Measurements from ENCODE around the gene PTGFRN.
"Not testable (repeated sequence)": the region's sequence is repeated elsewhere in the genome, so short reads cannot be mapped to it uniquely, and the experiment has no call there.

The PTGFRN gene

GRCh38 chr1:116968724-116969123 is 59.0 kb downstream of the PTGFRN start:
- Histone ChIP-seq H3K9me3 (no peaks in the 10 kb centered on the region), H3K27me3 (ENCODE audit: low read depth) (no peaks in the 10 kb centered on the region), H3K36me3 (replicated peaks) (peaks cover 19% of the 10 kb centered on the region), H3K4me1 (peaks cover 3% of the 10 kb centered on the region; the same call in 1 of the 2 replicates), H3K4me3 (no peak overlapping the region)
- no peak for DNase-seq (ENCODE audit: low spot score in 2 of 2)
- in situ Hi-C loops (cut with MboI; ENCODE audit: low sequenced_read_pairs), result no loop called here

- H3K27me3 ChIP-seq (ENCODE audit: low read depth), result no peaks in the 10 kb centered on the region
- DNase-seq (ENCODE audit: low spot score in 2 of 2), result no peak
- H3K9me3 ChIP-seq, result 0 out of 2 replicates have a peak, but pooled peaks cover 3% of the 10 kb centered on the region
- in situ Hi-C loops (cut with MboI; ENCODE audit: low sequenced_read_pairs), result no loop called here
- H3K4me3 ChIP-seq, result no peak overlapping the region
- peaks cover 21% of the 10 kb centered on the region for H3K36me3 ChIP-seq (replicated peaks)
- H3K4me1 ChIP-seq, result peaks cover 3% of the 10 kb centered on the region; the same call in 1 of the 2 replicates
Measured at GRCh38 chr1:116971258-116971860, 61.6 kb downstream of the PTGFRN start.

GRCh38 chr1:116971965-116972673 is 62.4 kb downstream of the PTGFRN start:
- Histone ChIP-seq H3K27me3 (ENCODE audit: low read depth) (no peaks in the 10 kb centered on the region), H3K4me1 (peaks cover 3% of the 10 kb centered on the region; the same call in 1 of the 2 replicates), H3K9me3 (0 out of 2 replicates have a peak, but pooled peaks cover 3% of the 10 kb centered on the region), H3K4me3 (no peak overlapping the region), H3K36me3 (replicated peaks) (peaks cover 21% of the 10 kb centered on the region)
- in situ Hi-C loops (cut with MboI; ENCODE audit: low sequenced_read_pairs), result no loop called here
- DNase-seq (ENCODE audit: low spot score in 2 of 2), result no peak

- Histone ChIP-seq H3K9me3 (0 out of 2 replicates have a peak, but pooled peaks cover 3% of the 10 kb centered on the region), H3K36me3 (replicated peaks) (peaks cover 21% of the 10 kb centered on the region), H3K4me1 (peaks cover 3% of the 10 kb centered on the region; the same call in 1 of the 2 replicates), H3K27me3 (ENCODE audit: low read depth) (no peaks in the 10 kb centered on the region), H3K4me3 (no peak overlapping the region)
- DNase-seq (ENCODE audit: low spot score in 2 of 2), result no peak
- in situ Hi-C loops (cut with MboI; ENCODE audit: low sequenced_read_pairs), result no loop called here
Measured at GRCh38 chr1:116972674-116973030, 62.9 kb downstream of the PTGFRN start.

- H3K36me3 ChIP-seq (replicated peaks); in situ Hi-C loops (cut with MboI; ENCODE audit: low sequenced_read_pairs); H3K27me3 ChIP-seq (ENCODE audit: low read depth); DNase-seq (ENCODE audit: low spot score in 2 of 2); H3K9me3 ChIP-seq; H3K4me3 ChIP-seq; H3K4me1 ChIP-seq: not testable (repeated sequence)
Measured at GRCh38 chr1:116980309-116980708, 70.6 kb downstream of the PTGFRN start.

GRCh38 chr1:116981521-116982037 is 71.9 kb downstream of the PTGFRN start:
- Histone ChIP-seq H3K36me3 (replicated peaks) (peaks cover 4% of the 10 kb centered on the region), H3K4me3 (no peak overlapping the region), H3K9me3 (no peaks in the 10 kb centered on the region), H3K4me1 (no peaks in the 10 kb centered on the region), H3K27me3 (ENCODE audit: low read depth) (no peaks in the 10 kb centered on the region)
- no peak for DNase-seq (ENCODE audit: low spot score in 2 of 2)
- in situ Hi-C loops (cut with MboI; ENCODE audit: low sequenced_read_pairs), result no loop called here

- in situ Hi-C loops (cut with MboI; ENCODE audit: low sequenced_read_pairs), result no loop called here
- Histone ChIP-seq H3K9me3 (no peaks in the 10 kb centered on the region), H3K4me1 (no peaks in the 10 kb centered on the region), H3K27me3 (ENCODE audit: low read depth) (no peaks in the 10 kb centered on the region), H3K4me3 (no peak overlapping the region), H3K36me3 (replicated peaks) (peaks cover 4% of the 10 kb centered on the region)
- DNase-seq (ENCODE audit: low spot score in 2 of 2), result no peak
Measured at GRCh38 chr1:116982319-116983004, 72.7 kb downstream of the PTGFRN start.

GRCh38 chr1:116983112-116983511 is 73.4 kb downstream of the PTGFRN start:
- DNase-seq (ENCODE audit: low spot score in 2 of 2), result no peak

GRCh38 chr1:116983678-116984077 is 74.0 kb downstream of the PTGFRN start:
- DNase-seq (ENCODE audit: low spot score in 2 of 2), result no peak
- Histone ChIP-seq H3K4me3 (no peak overlapping the region), H3K36me3 (replicated peaks) (peaks cover 4% of the 10 kb centered on the region), H3K9me3 (no peaks in the 10 kb centered on the region), H3K27me3 (ENCODE audit: low read depth) (no peaks in the 10 kb centered on the region), H3K4me1 (no peaks in the 10 kb centered on the region)
- in situ Hi-C loops (cut with MboI; ENCODE audit: low sequenced_read_pairs), result no loop called here

More at GRCh38 chr1:116983112-116983511, 73.4 kb downstream of the PTGFRN start:
- peaks cover 4% of the 10 kb centered on the region for H3K36me3 ChIP-seq (replicated peaks)
- no peaks in the 10 kb centered on the region for H3K4me1 ChIP-seq
- no peak overlapping the region for H3K4me3 ChIP-seq
- no peaks in the 10 kb centered on the region for H3K27me3 ChIP-seq (ENCODE audit: low read depth)
- H3K9me3 ChIP-seq, result no peaks in the 10 kb centered on the region
- in situ Hi-C loops (cut with MboI; ENCODE audit: low sequenced_read_pairs), result no loop called here

GRCh38 chr1:116984406-116985160 is 74.9 kb downstream of the PTGFRN start:
- no peaks in the 10 kb centered on the region for H3K9me3 ChIP-seq
- no peak overlapping the region for H3K4me3 ChIP-seq
- no peak for DNase-seq (ENCODE audit: low spot score in 2 of 2)

GRCh38 chr1:116986421-116987255 is 76.9 kb downstream of the PTGFRN start:
- Histone ChIP-seq H3K4me1 (no peaks in the 10 kb centered on the region), H3K36me3 (replicated peaks) (peaks cover 21% of the 10 kb centered on the region), H3K27me3 (ENCODE audit: low read depth) (no peaks in the 10 kb centered on the region), H3K9me3 (no peaks in the 10 kb centered on the region), H3K4me3 (no peak overlapping the region)
- no peak for DNase-seq (ENCODE audit: low spot score in 2 of 2)
- in situ Hi-C loops (cut with MboI; ENCODE audit: low sequenced_read_pairs), result no loop called here

More at GRCh38 chr1:116984406-116985160, 74.9 kb downstream of the PTGFRN start:
- in situ Hi-C loops (cut with MboI; ENCODE audit: low sequenced_read_pairs), result no loop called here
- no peaks in the 10 kb centered on the region for H3K4me1 ChIP-seq
- H3K27me3 ChIP-seq (ENCODE audit: low read depth), result no peaks in the 10 kb centered on the region
- peaks cover 4% of the 10 kb centered on the region for H3K36me3 ChIP-seq (replicated peaks)

- no peak for DNase-seq (ENCODE audit: low spot score in 2 of 2)
- Histone ChIP-seq H3K9me3 (no peaks in the 10 kb centered on the region), H3K36me3 (replicated peaks) (peaks cover 22% of the 10 kb centered on the region), H3K4me1 (no peaks in the 10 kb centered on the region), H3K27me3 (ENCODE audit: low read depth) (no peaks in the 10 kb centered on the region), H3K4me3 (no peak overlapping the region)
- in situ Hi-C loops (cut with MboI; ENCODE audit: low sequenced_read_pairs), result no loop called here
Measured at GRCh38 chr1:116987256-116987555, 77.5 kb downstream of the PTGFRN start.

- no peak for DNase-seq (ENCODE audit: low spot score in 2 of 2)
- H3K27me3 ChIP-seq (ENCODE audit: low read depth), result no peaks in the 10 kb centered on the region
- H3K9me3 ChIP-seq, result no peaks in the 10 kb centered on the region
- peaks cover 22% of the 10 kb centered on the region for H3K36me3 ChIP-seq (replicated peaks)
- no peak overlapping the region for H3K4me3 ChIP-seq
- in situ Hi-C loops (cut with MboI; ENCODE audit: low sequenced_read_pairs), result no loop called here
- no peaks in the 10 kb centered on the region for H3K4me1 ChIP-seq
Measured at GRCh38 chr1:116988248-116988647, 78.5 kb downstream of the PTGFRN start.

All from HAP-1 (cell line).